B cell (primary cell): Measurements from ENCODE around the gene SURF6. TPM values are rescaled to one million over a fixed set of nuclear protein-coding genes. Genes with fewer than 3 reads are reported as not detected.

Experiments used
- ATAC-seq: fragments of 200-7000 bp; cut with Tn5 transposase; one replicate; pipeline ENCODE4 v1.10.0; 2021; ENCODE audit warnings: low read depth, mild to moderate bottlenecking, moderate number of reproducible peaks, moderate library complexity
- CTCF ChIA-PET: fragments of 350-600 bp; sonication (Branson Sonifier 250); formaldehyde crosslinking; loops from one replicate; lab custom pipeline; 2021; ENCODE audit warnings: antibody characterized with exemption, inconsistent platforms; lab: Charles Lee
- POLR2A ChIA-PET: fragments of 350-600 bp; sonication (Branson Sonifier 250); formaldehyde crosslinking; loops from one replicate; lab custom pipeline; 2021; ENCODE audit warnings: antibody characterized with exemption; lab: Charles Lee
- DNase-seq: peaks from one replicate; pipeline ENCODE4 v3.0.0; 2013
- H2AFZ ChIP-seq: 2 replicates; pipeline ENCODE4 v1.6.1; 2012; ENCODE audit warnings: mild to moderate bottlenecking, low read depth, low read length; ENCODE audit not compliant: insufficient read depth, poor library complexity, severe bottlenecking
- H3K27ac ChIP-seq, 2 donors: 1 replicate in 1 of 2; 2 replicates in 1 of 2; pipeline ENCODE4 v1.5.1; 2012 to 2013; ENCODE audit warnings: low read length in 2 of 2, mild to moderate bottlenecking in 2 of 2, moderate library complexity in 1 of 2
- H3K27me3 ChIP-seq, 4 experiments: fragments of 200-600 bp in 1 of 4; sonication (generic) in 1 of 4; replicated peaks in 1 of 4; 1 replicate in 2 of 4; 2 replicates in 2 of 4; pipeline versions ENCODE4 v1.6.1 to v1.7.0; 2013 to 2016; ENCODE audit warnings: low read length in 3 of 4, mild to moderate bottlenecking in 2 of 4, mixed read lengths in 1 of 4, moderate library complexity in 1 of 4; ENCODE audit not compliant: insufficient read depth in 4 of 4, control insufficient read depth in 3 of 4; ENCODE audit errors: control extremely low read depth in 1 of 4
- H3K36me3 ChIP-seq, 2 experiments: replicated peaks in 1 of 2; 1 replicate in 1 of 2; 2 replicates in 1 of 2; pipeline versions ENCODE4 v1.6.1 to v1.7.1; 2013; ENCODE audit warnings: low read length in 1 of 2; ENCODE audit not compliant: insufficient read depth in 2 of 2, control insufficient read depth in 1 of 2; ENCODE audit errors: control extremely low read depth in 1 of 2, extremely low read depth in 1 of 2
- H3K4me1 ChIP-seq, 2 donors: fragments of 200-600 bp in 1 of 2; sonication (generic) in 1 of 2; 1 replicate in 1 of 2; 2 replicates in 1 of 2; pipeline versions ENCODE4 v1.5.1 to v1.6.1; 2013 to 2017; ENCODE audit warnings: low read length in 2 of 2; ENCODE audit not compliant: control insufficient read depth in 2 of 2, insufficient read depth in 2 of 2
- H3K4me2 ChIP-seq: replicated peaks from 2 replicates; pipeline ENCODE3; 2012; ENCODE audit warnings: mild to moderate bottlenecking, low read depth, low read length; ENCODE audit not compliant: poor library complexity, severe bottlenecking
- H3K4me3 ChIP-seq, 5 experiments: fragments of 200-600 bp in 1 of 5; sonication (generic) in 1 of 5; 1 replicate in 3 of 5; 2 replicates in 2 of 5; pipeline versions ENCODE4 v1.5.1 to v1.7.0; 2011 to 2016; ENCODE audit warnings: low read length in 4 of 5, mild to moderate bottlenecking in 4 of 5, low read depth in 2 of 5, control low read depth in 1 of 5, moderate library complexity in 1 of 5; ENCODE audit not compliant: insufficient read depth in 1 of 5; ENCODE audit errors: control extremely low read depth in 1 of 5, extremely low read depth in 1 of 5
- H3K79me2 ChIP-seq: fragments of 200-600 bp; sonication (generic); one replicate; pipeline ENCODE4 v1.6.0; 2016; ENCODE audit warnings: low read length; ENCODE audit not compliant: control insufficient read depth, insufficient read depth
- H3K9ac ChIP-seq: fragments of 200-600 bp; sonication (generic); 2 replicates; pipeline ENCODE4 v1.6.1; 2017; ENCODE audit warnings: mild to moderate bottlenecking, low read length, moderate library complexity
- H3K9me3 ChIP-seq, 3 donors: one replicate each; pipeline versions ENCODE4 v1.6.1 to v1.7.1; 2013; ENCODE audit warnings: low read length in 2 of 3; ENCODE audit not compliant: control insufficient read depth in 2 of 3, insufficient read depth in 1 of 3; ENCODE audit errors: control extremely low read depth in 1 of 3
- H4K20me1 ChIP-seq: 2 replicates; pipeline ENCODE4 v1.6.0; 2012; ENCODE audit warnings: mild to moderate bottlenecking, low read length; ENCODE audit not compliant: insufficient read depth, control insufficient read depth, poor library complexity, severe bottlenecking
- H3K27ac Mint-ChIP-seq: one replicate; pipeline ENCODE4 v1.8.0; 2021; ENCODE audit warnings: mixed read lengths
- H3K27me3 Mint-ChIP-seq: one replicate; pipeline ENCODE4 v1.8.0; 2021; ENCODE audit warnings: mixed read lengths
- H3K4me1 Mint-ChIP-seq: one replicate; pipeline ENCODE4 v1.8.0; 2021; ENCODE audit warnings: mixed read lengths
- H3K4me3 Mint-ChIP-seq: one replicate; pipeline ENCODE4 v1.8.0; 2021; ENCODE audit warnings: mixed read lengths
- H3K9me3 Mint-ChIP-seq: one replicate; pipeline ENCODE4 v1.8.0; 2022; ENCODE audit warnings: mixed read lengths; ENCODE audit not compliant: insufficient read depth
- CTCF ChIP-seq: fragments of 200-600 bp; IDR thresholded peaks from one replicate; pipeline ENCODE4 v1.8.0; 2022; ENCODE audit warnings: antibody characterized with exemption, mild to moderate bottlenecking
- EZH2 ChIP-seq: IDR thresholded peaks from 2 replicates; pipeline ENCODE4 v1.6.1; 2012; ENCODE audit warnings: borderline replicate concordance, low read depth, mild to moderate bottlenecking, moderate library complexity, low read length; ENCODE audit not compliant: insufficient read depth, poor library complexity, severe bottlenecking
- WGBS: methylation state at CpG from one replicate; pipeline ENCODE4 v1.1.5; 2013; ENCODE audit warnings: missing lambda C conversion rate; ENCODE audit not compliant: insufficient coverage; 5-methylcytosine and 5-hydroxymethylcytosine counted together
- intact Hi-C: fragments of 100-400 bp; cut with micrococcal nuclease; formaldehyde crosslinking; loops from one replicate; pipeline ENCODE4 v1.10.0; 2022
- polyA plus RNA-seq: library from polyadenylated mRNA; depleted of rRNA; stranded (reverse); fragments of >200 nt; gene quantifications from 2 replicates; pipeline ENCODE4 v1.2.3, GENCODE V29; 2012
- total RNA-seq, 2 donors: library from RNA; stranded (reverse); fragments of 120-200 nt in 1 of 2; gene quantifications; 1 replicate in 1 of 2; 2 replicates in 1 of 2; pipeline versions ENCODE4 v1.2.3 to v1.2.4, GENCODE V29; 2013 to 2022

Gene SURF6
- total and polyA plus RNA-seq, 2 donors (not counting 1 experiment from before 2014, with no cell fraction given): 14.7 to 25.9 TPM

- ATAC-seq (no peak), DNase-seq (no peak)
- no peaks in the 10 kb centered on the region for H3K4me1 Mint-ChIP-seq
- Histone ChIP-seq H3K27me3 (no peaks in the 10 kb centered on the region), H3K79me2 (no peaks in the 10 kb centered on the region), H3K9ac (no peak overlapping the region), H3K36me3 (peaks cover 0 to 1% of the 10 kb centered on the region in 2 experiments), H2AFZ (no peak overlapping the region), H3K27ac (no peak overlapping the region), H3K4me3 (no peak overlapping the region), H4K20me1 (no peaks in the 10 kb centered on the region), H3K4me2 (no peak overlapping the region), H3K4me1 (no peaks in the 10 kb centered on the region), H3K9me3 (peaks cover 0 to 8% (median 0%) of the 10 kb centered on the region in 3 donors)
- POLR2A ChIA-PET: interaction anchor here (0.6 kb wide), 1 partner anchor 172 kb away, joined by 3 read pairs; no protein-coding TSS in a partner anchor
- CTCF ChIA-PET: no interaction called here
- H3K27ac Mint-ChIP-seq: no peak overlapping the region
- WGBS: 61% methylated on average over 14 of the region's 14 CpGs
- TF ChIP-seq CTCF (no peak), EZH2 (no peak)
- H3K9me3 Mint-ChIP-seq: no peaks in the 10 kb centered on the region
- H3K27me3 Mint-ChIP-seq: peaks cover 4% of the 10 kb centered on the region
- H3K4me3 Mint-ChIP-seq: no peak overlapping the region
- intact Hi-C loops: no loop called here
Measured at GRCh38 chr9:133322701-133323100, 13.3 kb downstream of the SURF6 start.

GRCh38 chr9:133321411-133321935 is 14.5 kb downstream of the SURF6 start:
- Histone ChIP-seq H3K79me2 (no peaks in the 10 kb centered on the region), H3K27ac (no peak overlapping the region), H3K4me3 (no peak overlapping the region), H3K4me1 (no peaks in the 10 kb centered on the region), H3K27me3 (no peaks in the 10 kb centered on the region), H2AFZ (no peak overlapping the region), H3K9ac (no peak overlapping the region), H4K20me1 (no peaks in the 10 kb centered on the region), H3K4me2 (no peak overlapping the region), H3K9me3 (peaks cover 0 to 8% (median 0%) of the 10 kb centered on the region in 3 donors), H3K36me3 (no peaks in the 10 kb centered on the region)
- ATAC-seq (no peak), DNase-seq (no peak)
- Mint-ChIP-seq H3K4me1 (no peaks in the 10 kb centered on the region), H3K27ac (no peak overlapping the region), H3K27me3 (peaks cover 4% of the 10 kb centered on the region), H3K9me3 (no peaks in the 10 kb centered on the region), H3K4me3 (no peak overlapping the region)
- CTCF ChIA-PET: no interaction called here
- WGBS: 86% methylated on average over 5 of the region's 13 CpGs
- POLR2A ChIA-PET: no interaction called here
- intact Hi-C loops: no loop called here
- TF ChIP-seq EZH2 (no peak), CTCF (no peak)
